Measurements from ENCODE around the gene PRSS8. TPM values are rescaled to one million over a fixed set of nuclear protein-coding genes. Genes with fewer than 3 reads are reported as not detected.

The PRSS8 gene
- total and polyA plus RNA-seq, 2 donors (not counting 3 experiments of a cell fraction or from before 2014, with no cell fraction given), result 0.12 TPM; not detected in 1

- no peaks in the 10 kb centered on the region for H4K20me1 ChIP-seq (replicated peaks; ENCODE audit: control insufficient read depth, extremely low read depth, insufficient read depth, low read length)
- H2AFZ ChIP-seq (ENCODE audit: low read depth, low read length), result no peak overlapping the region
- H3K9me3 ChIP-seq (replicated peaks; ENCODE audit: control insufficient read depth, insufficient read depth, low read length), result no peaks in the 10 kb centered on the region
- FAIRE-seq (no peak), DNase-seq (ENCODE audit: low read depth, low spot score) (no peak)
- TF ChIP-seq EZH2 (IDR thresholded peaks at IDR 0.05; ENCODE audit: borderline replicate concordance, low read depth, low read length, severe bottlenecking), result no peak
- no peak for TF ChIP-seq GATA2 (IDR thresholded peaks at IDR 0.05; ENCODE audit: insufficient read depth, insufficient read length, low read depth, low read length)
- no peak for TF ChIP-seq POLR2AphosphoS5 (IDR thresholded peaks at IDR 0.05; ENCODE audit: insufficient read depth, low read depth, low read length)
- TF ChIP-seq JUN (IDR thresholded peaks at IDR 0.05; ENCODE audit: borderline replicate concordance, insufficient read depth, insufficient read length, low read depth), result no peak
- TF ChIP-seq CTCF (IDR thresholded peaks at IDR 0.05; ENCODE audit: extremely low read depth in 1 of 2, insufficient read depth in 1 of 2, low read depth in 1 of 2, low read length in 2 of 2), result no peak
- TF ChIP-seq MYC (IDR thresholded peaks at IDR 0.05; ENCODE audit: low read depth, low read length), result no peak
- TF ChIP-seq MAX (IDR thresholded peaks at IDR 0.05; ENCODE audit: insufficient read depth, insufficient read length), result no peak
- no peak for TF ChIP-seq FOS (IDR thresholded peaks at IDR 0.05; ENCODE audit: borderline replicate concordance, insufficient read depth, low read length)
- no peak for TF ChIP-seq POLR2A (IDR thresholded peaks at IDR 0.05; ENCODE audit: low read depth, low read length)
- no peak overlapping the region for H3K4me3 ChIP-seq (replicated peaks in 1 of 3; ENCODE audit: insufficient read depth in 1 of 3, low read depth in 1 of 3, low read length in 3 of 3)
- H3K36me3 ChIP-seq (ENCODE audit: control insufficient read depth in 2 of 2, extremely low read depth in 1 of 2, insufficient read depth in 2 of 2, low read length in 2 of 2), result peaks cover 3 to 33% of the 10 kb centered on the region in 2 experiments
- no peak overlapping the region for H3K27ac ChIP-seq (ENCODE audit: insufficient read depth, low read depth, low read length)
- no peaks in the 10 kb centered on the region for H3K27me3 ChIP-seq (ENCODE audit: control insufficient read depth in 2 of 2, insufficient read depth in 2 of 2, low read length in 2 of 2)
- intact Hi-C loops (cut with micrococcal nuclease), result no loop called here
- POLR2A ChIA-PET, result no interaction called here
- H3K79me2 ChIP-seq (ENCODE audit: control insufficient read depth, insufficient read depth, low read length), result peaks cover 7% of the 10 kb centered on the region
- CTCF ChIA-PET, result no interaction called here
- dilution Hi-C loops (cut with MboI; ENCODE audit: extremely low pct_ligation_motif_present, low sequenced_read_pairs), result no loop called here
- TSS peak; percentile 4 for BruUV-seq (replicated peaks)
- H3K4me1 ChIP-seq (ENCODE audit: control insufficient read depth, extremely low read depth, insufficient read depth, low read length), result no peaks in the 10 kb centered on the region
- H3K4me2 ChIP-seq (ENCODE audit: insufficient read depth, low read length), result no peak overlapping the region
- no peak overlapping the region for H3K9ac ChIP-seq (replicated peaks; ENCODE audit: extremely low read depth, insufficient read depth, low read length)
- no peaks in the 10 kb centered on the region for H3K9me1 ChIP-seq (replicated peaks; ENCODE audit: control insufficient read depth, extremely low read depth, insufficient read depth, low read length)
Measured at GRCh38 chr16:31082368-31083045, 53.0 kb downstream of the PRSS8 start.

Small RNAs within 50 kb of the gene (small RNA-seq; reads per million reads assigned to genes)
- gene AC009088.4 (ENCODE audit: insufficient read depth, insufficient read length, low read depth, low replicate concordance), result not detected
- not detected for gene NDUFA3P6 (ENCODE audit: insufficient read depth, insufficient read length, low read depth, low replicate concordance)

Other genes starting within 250 kb of the PRSS8 start
- gene BCL7C, start 241.7 kb downstream of the PRSS8 start, total RNA-seq, result 38.3 and 39.5 TPM in 2 replicates
- 30.2 and 33.7 TPM in 2 replicates for gene BCL7C, start 241.7 kb downstream of the PRSS8 start, polyA plus RNA-seq
- 1.4 and 1.5 TPM in 2 replicates for gene CTF1, start 239.1 kb downstream of the PRSS8 start, total RNA-seq
- 4.3 and 4.7 TPM in 2 replicates for gene CTF1, start 239.1 kb downstream of the PRSS8 start, polyA plus RNA-seq
- 37.3 and 38.0 TPM in 2 replicates for gene FBXL19, start 212.2 kb downstream of the PRSS8 start, total RNA-seq
- gene FBXL19, start 212.2 kb downstream of the PRSS8 start, polyA plus RNA-seq, result 22.1 and 29.5 TPM in 2 replicates
- 17.0 and 17.6 TPM in 2 replicates for gene ORAI3, start 186.7 kb downstream of the PRSS8 start, total RNA-seq
- 25.4 and 33.9 TPM in 2 replicates for gene ORAI3, start 186.7 kb downstream of the PRSS8 start, polyA plus RNA-seq
- 21.3 and 25.6 TPM in 2 replicates for gene SETD1A, start 178.0 kb downstream of the PRSS8 start, total RNA-seq
- gene SETD1A, start 178.0 kb downstream of the PRSS8 start, polyA plus RNA-seq, result 3.4 and 3.5 TPM in 2 replicates
- 2.9 and 3.5 TPM in 2 replicates for gene HSD3B7, start 150.5 kb downstream of the PRSS8 start, total RNA-seq
- 4.8 and 6.3 TPM in 2 replicates for gene HSD3B7, start 150.5 kb downstream of the PRSS8 start, polyA plus RNA-seq
- 0.07 and 0.11 TPM in 2 replicates for gene STX1B, start 125.1 kb downstream of the PRSS8 start, total RNA-seq
- 0.14 and 0.21 TPM in 2 replicates for gene STX1B, start 125.1 kb downstream of the PRSS8 start, polyA plus RNA-seq
- 60.7 and 65.2 TPM in 2 replicates for gene STX4, start 102.2 kb downstream of the PRSS8 start, total RNA-seq
- 49.4 and 49.5 TPM in 2 replicates for gene STX4, start 102.2 kb downstream of the PRSS8 start, polyA plus RNA-seq
- gene ZNF668, start 61.5 kb downstream of the PRSS8 start, total RNA-seq, result 11.6 and 13.3 TPM in 2 replicates
- 11.8 and 14.4 TPM in 2 replicates for gene ZNF668, start 61.5 kb downstream of the PRSS8 start, polyA plus RNA-seq
- gene ZNF646, start 61.3 kb downstream of the PRSS8 start, total RNA-seq, result 13.1 and 15.9 TPM in 2 replicates
- gene ZNF646, start 61.3 kb downstream of the PRSS8 start, polyA plus RNA-seq, result 4.1 and 5.9 TPM in 2 replicates
- 2.8 and 4.5 TPM in 2 replicates for gene PRSS53, start 46.8 kb downstream of the PRSS8 start, total RNA-seq
- gene PRSS53, start 46.8 kb downstream of the PRSS8 start, polyA plus RNA-seq, result 3.5 and 4.6 TPM in 2 replicates
- gene VKORC1, start 40.9 kb downstream of the PRSS8 start, total RNA-seq, result 91.8 and 93.5 TPM in 2 replicates
- gene VKORC1, start 40.9 kb downstream of the PRSS8 start, polyA plus RNA-seq, result 586 and 728 TPM in 2 replicates
- 56.5 and 57.8 TPM in 2 replicates for gene BCKDK, start 27.3 kb downstream of the PRSS8 start, total RNA-seq
- 78.3 and 96.7 TPM in 2 replicates for gene BCKDK, start 27.3 kb downstream of the PRSS8 start, polyA plus RNA-seq
- gene KAT8, start 18.1 kb downstream of the PRSS8 start, total RNA-seq, result 42.1 and 42.8 TPM in 2 replicates
- gene KAT8, start 18.1 kb downstream of the PRSS8 start, polyA plus RNA-seq, result 30.7 and 33.3 TPM in 2 replicates
- not detected in 2 replicates for gene PRSS36, start 14.3 kb upstream of the PRSS8 start, total RNA-seq
- gene PRSS36, start 14.3 kb upstream of the PRSS8 start, polyA plus RNA-seq, result 0.57 and 0.73 TPM in 2 replicates
- gene FUS, start 44.4 kb upstream of the PRSS8 start, total RNA-seq, result 569 and 574 TPM in 2 replicates
- gene FUS, start 44.4 kb upstream of the PRSS8 start, polyA plus RNA-seq, result 191 and 307 TPM in 2 replicates
- gene PYCARD, start 67.0 kb upstream of the PRSS8 start, total RNA-seq, result 19.1 and 23.0 TPM in 2 replicates
- 40.1 and 58.9 TPM in 2 replicates for gene PYCARD, start 67.0 kb upstream of the PRSS8 start, polyA plus RNA-seq
- not detected in 2 replicates for gene TRIM72, start 78.4 kb upstream of the PRSS8 start, total RNA-seq
- gene TRIM72, start 78.4 kb upstream of the PRSS8 start, polyA plus RNA-seq, result not detected in 2 replicates
- gene PYDC1, start 81.4 kb upstream of the PRSS8 start, total RNA-seq, result not detected in 2 replicates
- not detected in 2 replicates for gene PYDC1, start 81.4 kb upstream of the PRSS8 start, polyA plus RNA-seq
- gene ITGAM, start 124.2 kb upstream of the PRSS8 start, total RNA-seq, result not detected in 2 replicates
- not detected in 2 replicates for gene ITGAM, start 124.2 kb upstream of the PRSS8 start, polyA plus RNA-seq
- gene ITGAX, start 219.4 kb upstream of the PRSS8 start, total RNA-seq, result 0.72 and 1.4 TPM in 2 replicates
- gene ITGAX, start 219.4 kb upstream of the PRSS8 start, polyA plus RNA-seq, result 0.10 and 0.18 TPM in 2 replicates

Data from endothelial cell of umbilical vein (primary cell).